Omental fat pad (tissue), 4 donors: ENCODE results near the gene CMSS1. TPM values are rescaled to one million over a fixed set of nuclear protein-coding genes. Genes with fewer than 3 reads are reported as not detected.

Experiments used
- ATAC-seq: fragments of 150-250 bp; one replicate; pipeline ENCODE4 v1.9.1; 2016; ENCODE audit warnings: mild to moderate bottlenecking, moderate library complexity; ENCODE audit not compliant: low FRiP score
- DNase-seq: peaks from one replicate; pipeline ENCODE4 v3.0.0-alpha.2; 2019; ENCODE audit warnings: low spot score
- total RNA-seq, 4 donors: library from RNA; depleted of rRNA; stranded (reverse); fragments of >200 nt; gene quantifications; one replicate each; pipeline ENCODE4 v1.1.0, GENCODE V29; 2016
- TF ChIP-seq, protein P1 (sequence below), 3 donors: fragments of 450-650 bp; IDR thresholded peaks; one replicate each; pipeline ENCODE4 v1.5.1; 2016 to 2017; ENCODE audit warnings: antibody characterized with exemption in 3 of 3, mild to moderate bottlenecking in 3 of 3, moderate library complexity in 2 of 3

Gene CMSS1
- total RNA-seq, 4 donors from 2014 or later: 16.9 to 29.3 (median 21.1) TPM

DNA sequence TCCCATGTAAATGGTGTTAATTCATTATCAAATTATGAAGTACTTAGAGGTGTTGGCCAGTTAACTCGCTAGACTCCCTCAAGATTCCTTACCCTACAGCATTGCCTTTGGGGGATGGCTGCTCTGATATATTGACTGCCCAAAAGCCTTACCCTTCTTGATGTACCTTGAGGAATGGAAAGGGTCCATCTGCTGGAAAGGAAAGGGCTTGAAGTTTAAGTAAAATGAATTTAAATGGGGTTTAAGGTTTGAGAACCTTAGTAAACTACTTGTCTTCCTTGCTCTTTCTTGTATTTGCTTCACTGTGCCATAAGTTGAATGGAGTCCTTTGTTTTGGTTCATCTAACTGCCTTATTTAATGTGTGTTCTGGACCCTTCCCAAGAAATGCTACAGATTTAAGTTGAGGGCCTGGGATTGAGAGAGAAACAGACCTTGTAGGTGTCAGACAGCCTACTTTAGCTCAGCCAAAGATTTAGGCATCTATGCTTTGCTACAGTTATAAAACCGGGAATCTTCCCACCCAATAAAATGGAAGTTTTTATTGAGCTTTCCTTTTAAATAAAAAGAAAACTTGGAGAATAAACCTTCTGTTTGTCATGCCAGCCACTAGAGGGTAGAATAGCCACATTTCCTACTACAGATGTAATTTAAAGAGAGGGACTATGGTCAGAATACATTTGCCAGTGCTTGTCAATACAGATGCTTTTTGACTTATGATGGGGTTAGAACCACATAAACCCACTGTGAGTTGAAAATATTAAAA is 25.3 kb downstream of the CMSS1 start:
- no peak for DNase-seq
- TF ChIP-seq, protein P1, sequence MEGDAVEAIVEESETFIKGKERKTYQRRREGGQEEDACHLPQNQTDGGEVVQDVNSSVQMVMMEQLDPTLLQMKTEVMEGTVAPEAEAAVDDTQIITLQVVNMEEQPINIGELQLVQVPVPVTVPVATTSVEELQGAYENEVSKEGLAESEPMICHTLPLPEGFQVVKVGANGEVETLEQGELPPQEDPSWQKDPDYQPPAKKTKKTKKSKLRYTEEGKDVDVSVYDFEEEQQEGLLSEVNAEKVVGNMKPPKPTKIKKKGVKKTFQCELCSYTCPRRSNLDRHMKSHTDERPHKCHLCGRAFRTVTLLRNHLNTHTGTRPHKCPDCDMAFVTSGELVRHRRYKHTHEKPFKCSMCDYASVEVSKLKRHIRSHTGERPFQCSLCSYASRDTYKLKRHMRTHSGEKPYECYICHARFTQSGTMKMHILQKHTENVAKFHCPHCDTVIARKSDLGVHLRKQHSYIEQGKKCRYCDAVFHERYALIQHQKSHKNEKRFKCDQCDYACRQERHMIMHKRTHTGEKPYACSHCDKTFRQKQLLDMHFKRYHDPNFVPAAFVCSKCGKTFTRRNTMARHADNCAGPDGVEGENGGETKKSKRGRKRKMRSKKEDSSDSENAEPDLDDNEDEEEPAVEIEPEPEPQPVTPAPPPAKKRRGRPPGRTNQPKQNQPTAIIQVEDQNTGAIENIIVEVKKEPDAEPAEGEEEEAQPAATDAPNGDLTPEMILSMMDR (IDR thresholded peaks at IDR 0.05): peak in 1 of 3 donors; percentile 11
- ATAC-seq: peak; percentile 31

DNA sequence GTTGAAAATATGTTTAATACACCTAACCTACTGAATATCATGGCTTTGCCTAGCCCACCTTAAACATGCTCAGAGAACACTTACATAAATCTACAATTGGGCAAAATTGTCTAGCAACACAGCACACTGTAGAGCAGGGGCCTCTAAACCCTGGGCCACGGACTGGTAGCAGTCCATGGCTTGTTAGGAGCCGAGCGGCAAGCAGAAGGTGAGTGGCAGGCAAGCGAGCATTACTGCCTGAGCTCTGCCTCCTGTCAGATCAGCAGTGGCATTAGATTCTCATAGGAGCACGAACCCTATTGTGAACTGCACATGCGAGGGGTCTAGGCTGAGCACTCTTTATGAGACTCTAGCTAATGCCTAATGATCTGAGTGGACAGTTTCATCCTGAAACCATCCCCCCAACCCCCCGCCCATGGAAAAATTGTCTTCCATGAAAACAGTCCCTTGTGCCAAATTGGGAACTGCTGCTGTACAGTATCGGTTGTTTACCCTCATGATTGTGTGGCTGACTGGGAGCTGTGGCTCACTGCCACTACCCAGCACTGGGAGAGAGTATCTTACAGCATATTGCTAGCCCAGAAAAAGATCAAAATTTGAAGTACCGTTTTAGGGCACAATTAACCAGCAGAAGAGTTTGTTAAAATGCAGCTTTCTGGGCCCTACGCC is 26.1 kb downstream of the CMSS1 start:
- no peak for DNase-seq
- TF ChIP-seq, protein P1 (IDR thresholded peaks at IDR 0.05): no peak
- no peak for ATAC-seq

DNA sequence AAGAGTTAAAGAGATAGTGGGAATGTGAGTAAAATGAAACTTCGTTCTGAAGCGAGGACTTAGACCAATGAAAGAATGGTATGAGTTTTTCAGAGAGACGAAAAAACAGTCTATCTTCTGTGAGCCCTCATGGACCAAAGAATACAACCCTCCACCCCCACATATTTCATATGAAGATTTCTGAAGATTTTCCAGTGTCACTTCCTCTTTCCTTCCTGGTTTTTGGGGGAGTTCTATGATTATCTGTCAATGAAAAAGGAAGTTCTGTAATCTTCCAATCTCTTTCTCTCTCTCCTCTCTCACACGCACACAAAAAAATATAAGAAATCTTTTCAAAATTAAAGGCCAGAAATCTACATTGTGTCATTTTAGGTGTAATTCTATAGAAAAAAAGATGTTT is 27.7 kb downstream of the CMSS1 start:
- TF ChIP-seq, protein P1 (IDR thresholded peaks at IDR 0.05): no peak
- ATAC-seq: no peak

DNA sequence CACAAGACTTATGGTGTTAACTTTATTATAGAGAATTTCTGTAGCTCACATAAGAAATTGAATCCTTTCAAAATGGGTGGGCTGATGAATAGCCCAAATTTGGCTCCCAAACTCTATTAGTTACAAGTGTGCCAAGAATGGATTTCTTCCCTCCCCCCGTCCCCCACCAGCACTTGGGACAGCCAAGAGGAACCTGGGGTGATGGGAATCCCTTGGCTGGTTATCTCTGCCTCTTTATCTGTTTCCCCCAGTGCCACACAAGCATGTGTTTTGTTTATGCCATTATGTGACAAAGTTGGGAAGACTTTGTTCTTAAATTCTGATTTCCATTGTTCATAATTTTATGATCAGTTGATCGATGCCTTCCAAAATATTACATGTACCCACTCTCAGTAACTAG is 28.3 kb downstream of the CMSS1 start:
- ATAC-seq (no peak), DNase-seq (no peak)
- TF ChIP-seq, protein P1 (IDR thresholded peaks at IDR 0.05): no peak

More for the DNA sequence above, 27.7 kb downstream of the CMSS1 start:
- DNase-seq: no peak

DNA sequence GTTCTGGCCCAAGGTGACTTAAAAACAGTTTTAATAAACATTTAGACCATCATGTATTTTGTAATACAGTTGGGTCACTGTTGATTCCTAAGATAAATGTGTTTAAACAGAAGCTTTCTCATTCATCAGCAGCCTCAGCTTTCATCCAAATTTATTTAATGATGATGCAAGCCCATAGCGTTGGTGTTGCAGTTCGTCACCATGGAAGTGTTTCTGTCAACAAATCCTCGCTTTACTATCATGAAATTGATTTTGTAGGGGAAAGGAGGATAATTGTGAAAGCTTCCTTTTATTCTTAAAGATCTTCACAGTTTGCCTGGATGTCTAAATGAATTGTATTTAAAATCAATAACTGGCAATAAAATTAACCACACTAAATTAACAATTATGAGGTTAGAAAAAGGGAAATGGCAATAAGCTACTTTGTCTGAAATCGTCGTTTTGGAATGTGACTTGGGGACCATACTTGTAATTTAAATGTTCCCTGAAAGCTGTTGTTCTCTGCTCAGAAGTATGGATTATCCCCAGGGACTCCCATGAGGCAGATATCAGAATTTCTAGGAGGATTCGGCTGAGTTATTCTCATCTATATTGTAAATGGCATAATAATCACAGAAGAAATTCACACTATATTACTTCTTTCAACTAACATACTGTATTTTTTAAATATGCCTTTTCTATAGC is 29.0 kb downstream of the CMSS1 start:
- DNase-seq (no peak), ATAC-seq (peak; percentile 70)
- TF ChIP-seq, protein P1 (IDR thresholded peaks at IDR 0.05): no peak

DNA sequence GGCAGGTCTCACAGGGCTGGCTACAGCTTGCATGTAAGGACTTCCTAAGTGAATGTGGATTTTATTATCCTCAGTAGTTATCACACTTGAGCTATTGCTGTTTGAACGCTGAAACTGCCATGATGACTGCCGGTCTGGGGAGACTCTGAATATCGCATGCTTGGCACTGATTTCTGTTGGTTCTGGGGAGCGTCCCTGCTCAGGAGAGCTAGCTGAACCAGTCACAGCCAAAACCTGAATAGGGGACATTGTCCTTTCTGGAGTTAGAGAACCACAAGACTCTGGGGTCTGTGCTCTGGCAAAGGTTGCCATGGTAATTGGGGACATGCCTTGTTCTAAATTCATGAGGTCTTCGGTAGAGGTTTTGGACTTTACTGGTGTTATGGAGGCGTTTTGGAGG is 30.8 kb downstream of the CMSS1 start:
- ATAC-seq (no peak), DNase-seq (no peak)
- TF ChIP-seq, protein P1 (IDR thresholded peaks at IDR 0.05): no peak
